ENCODE measurements around the gene PAPPA2. TPM values are rescaled to one million over a fixed set of nuclear protein-coding genes. Genes with fewer than 3 reads are reported as not detected.

Gene PAPPA2
- total RNA-seq, 1 donor from 2014 or later, result 1.6 TPM

DNA sequence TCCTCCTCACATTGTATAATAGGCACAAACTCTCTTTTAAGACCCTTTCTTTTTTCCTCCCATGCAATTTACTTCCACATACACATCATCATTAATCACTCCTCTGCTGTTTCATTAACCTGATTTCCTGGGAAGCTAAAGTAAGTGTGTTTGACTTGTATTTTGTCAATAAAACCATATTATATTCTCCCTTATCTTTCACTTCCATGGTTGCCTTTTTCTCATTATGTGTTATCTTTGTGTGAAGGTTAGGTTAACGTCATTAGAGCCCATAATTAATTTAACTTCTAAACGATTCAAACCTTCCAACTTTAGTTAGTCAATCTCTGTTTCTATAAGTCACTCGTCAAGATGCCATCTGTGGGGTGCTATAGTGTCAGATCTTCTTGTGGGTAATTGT, 313.0 kb downstream of the PAPPA2 start:
- DNase-seq (ENCODE audit: low spot score), result no peak
- intact Hi-C loops (cut with DNase I), result no loop called here
- ATAC-seq, result no peak

DNA sequence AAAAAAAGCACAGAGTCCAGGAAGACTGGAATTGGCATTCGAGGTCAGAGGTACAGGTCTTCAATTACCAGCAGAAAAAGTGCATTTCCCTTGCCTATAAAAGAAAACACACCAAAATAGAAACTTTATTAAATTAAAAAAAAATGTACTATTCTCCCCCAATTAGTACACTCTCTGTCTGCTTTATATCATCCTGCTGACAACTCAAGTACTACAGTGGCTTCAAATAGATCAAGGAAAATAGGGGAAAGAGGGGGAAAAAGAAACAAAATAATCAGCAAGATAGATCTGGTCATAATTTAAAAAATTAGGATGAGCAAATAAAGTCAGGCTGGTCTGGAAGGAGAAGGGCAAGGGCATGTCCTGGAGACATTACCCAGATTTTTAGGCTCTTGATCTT, 315.1 kb downstream of the PAPPA2 start:
- no peak for ATAC-seq
- no peak for DNase-seq (ENCODE audit: low spot score)
- intact Hi-C loops (cut with DNase I), result no loop called here

DNA sequence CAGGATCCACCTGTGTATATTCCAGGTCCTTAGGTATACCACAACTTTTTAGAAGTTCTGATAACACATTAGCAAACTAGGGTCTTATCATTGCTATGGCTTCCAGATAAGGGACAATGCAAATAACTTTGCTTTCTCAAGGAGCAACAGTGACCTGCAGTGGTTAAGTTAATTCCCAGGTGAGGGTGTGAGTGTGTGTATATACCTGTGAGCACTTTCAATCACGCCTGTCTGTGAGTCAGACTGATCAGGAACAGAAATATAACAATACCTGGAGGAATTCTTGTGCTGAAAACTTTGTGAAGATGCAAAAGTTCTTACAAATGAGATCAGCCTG, 317.0 kb downstream of the PAPPA2 start:
- ATAC-seq, result no peak
- intact Hi-C loops (cut with DNase I), result no loop called here
- DNase-seq (ENCODE audit: low spot score), result no peak

DNA sequence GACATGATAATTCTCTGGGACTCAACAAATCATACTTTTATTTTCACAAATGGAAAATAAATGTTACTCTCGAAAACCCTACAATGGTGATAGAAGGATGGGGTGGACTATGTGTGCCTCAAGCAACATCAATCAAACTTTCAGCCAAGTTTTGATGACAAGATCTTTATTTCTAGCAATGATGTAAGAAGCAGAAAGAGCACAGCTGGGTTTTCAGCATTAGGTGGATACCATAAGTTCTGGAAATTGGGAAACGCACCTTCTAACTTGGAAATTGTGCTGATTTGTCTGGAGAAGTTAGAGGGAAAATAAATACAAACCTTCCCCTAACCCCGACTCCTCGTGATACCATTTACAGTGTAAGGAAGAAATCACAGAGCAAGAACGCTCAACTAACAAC, 320.3 kb downstream of the PAPPA2 start:
- intact Hi-C loops (cut with DNase I), result no loop called here
- DNase-seq (ENCODE audit: low spot score) (no peak), ATAC-seq (no peak)

DNA sequence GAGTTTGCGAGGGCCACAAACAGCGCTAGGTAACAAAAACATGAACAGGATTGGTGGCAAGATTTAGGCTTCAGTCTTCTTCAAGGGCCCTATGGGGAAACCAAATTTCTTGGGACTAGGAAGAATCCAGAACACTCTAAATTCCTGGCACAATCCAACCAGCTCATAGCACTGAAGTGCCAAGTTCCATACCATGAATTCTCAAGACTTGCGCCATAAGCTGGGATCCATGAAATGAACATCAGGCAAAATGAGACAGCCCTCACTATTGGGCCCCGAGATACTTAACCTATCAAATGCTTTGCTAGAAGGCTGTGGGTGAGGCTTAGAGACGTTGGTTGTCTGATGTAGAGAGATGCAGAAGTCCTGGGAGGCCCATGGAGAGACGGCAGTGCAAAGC, 322.1 kb downstream of the PAPPA2 start:
- intact Hi-C loops (cut with DNase I), result no loop called here
- DNase-seq (ENCODE audit: low spot score) (no peak), ATAC-seq (no peak)

DNA sequence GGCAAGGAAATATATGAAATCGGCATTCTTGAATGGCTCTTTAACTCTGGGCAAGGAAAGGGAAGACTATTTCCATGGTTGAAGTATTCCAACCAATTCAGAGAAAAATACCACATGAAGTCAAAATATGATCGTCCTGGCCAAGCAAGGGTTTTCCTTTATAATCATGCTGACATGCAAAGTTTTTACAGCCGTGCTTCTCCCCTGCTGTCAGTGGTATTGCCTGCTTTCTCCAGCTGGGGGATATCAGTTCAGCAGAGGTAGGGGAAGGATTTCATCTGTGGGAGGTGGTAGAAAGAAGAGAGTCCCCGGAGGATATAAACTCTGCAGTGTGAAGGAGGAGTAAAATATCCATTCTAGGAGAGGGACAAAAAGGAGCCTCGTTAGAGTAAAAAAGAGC, 322.8 kb downstream of the PAPPA2 start:
- DNase-seq (ENCODE audit: low spot score), result no peak
- no peak for ATAC-seq
- intact Hi-C loops (cut with DNase I), result no loop called here

DNA sequence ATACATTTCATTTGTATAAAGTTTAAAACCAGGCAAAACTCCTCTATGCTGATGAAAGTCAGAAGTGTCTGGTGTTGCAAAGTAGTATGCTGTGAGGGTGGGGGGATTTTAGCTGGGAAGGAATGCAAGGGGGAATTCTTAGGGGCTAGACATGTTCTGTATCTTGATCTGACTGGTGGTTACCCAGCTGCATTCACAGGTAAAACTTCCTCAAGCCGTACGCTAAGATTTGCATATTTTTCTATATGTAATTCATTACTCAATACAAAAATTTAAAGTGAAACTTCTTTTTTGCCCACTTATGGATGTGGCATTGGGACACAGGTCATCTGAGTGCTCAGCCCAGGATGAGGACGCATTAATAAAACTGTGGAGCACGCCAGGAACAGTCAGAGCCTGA, 323.3 kb downstream of the PAPPA2 start:
- no peak for DNase-seq (ENCODE audit: low spot score)
- intact Hi-C loops (cut with DNase I), result no loop called here
- no peak for ATAC-seq

DNA sequence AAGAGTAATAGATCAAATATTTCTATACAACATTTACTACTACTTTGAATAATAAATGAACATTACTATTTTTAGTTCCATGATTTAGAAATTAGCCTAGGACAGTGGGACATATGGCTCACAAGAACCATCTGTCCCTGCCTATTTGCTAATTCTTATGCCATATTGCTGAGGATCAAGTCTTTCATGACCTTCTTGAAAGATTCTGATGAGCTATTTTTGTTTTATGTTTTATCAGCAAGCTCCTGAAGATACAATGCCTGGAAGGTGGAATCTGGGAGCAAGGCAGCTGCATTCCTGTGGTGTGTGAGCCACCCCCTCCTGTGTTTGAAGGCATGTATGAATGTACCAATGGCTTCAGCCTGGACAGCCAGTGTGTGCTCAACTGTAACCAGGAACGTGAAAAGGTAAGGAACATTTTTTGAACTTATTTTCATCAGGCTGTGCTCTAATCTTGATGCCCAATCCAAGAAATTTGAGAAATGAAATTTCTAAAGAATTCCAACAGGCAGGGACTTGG, 326.7 kb downstream of the PAPPA2 start:
- ATAC-seq (no peak), DNase-seq (ENCODE audit: low spot score) (no peak)
- intact Hi-C loops (cut with DNase I), result no loop called here

DNA sequence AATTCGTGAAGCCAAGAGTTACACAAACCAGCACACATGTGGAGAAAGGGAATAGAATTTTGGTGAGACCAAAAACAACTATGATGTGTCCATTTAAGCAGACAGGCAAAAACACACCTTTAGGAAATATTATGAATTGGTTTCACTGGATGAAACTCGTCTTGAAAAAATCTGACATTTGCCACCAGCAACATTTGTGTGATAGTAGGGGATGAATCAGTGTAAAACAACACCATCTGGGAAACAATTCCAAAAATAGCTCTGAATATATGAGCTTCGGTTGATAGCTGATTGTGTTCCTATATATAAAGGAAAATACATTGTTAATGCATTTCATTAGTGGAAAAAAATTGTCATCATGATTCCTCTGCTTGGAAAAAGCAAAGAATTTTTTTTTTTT, 327.8 kb downstream of the PAPPA2 start:
- DNase-seq (ENCODE audit: low spot score), result no peak
- no peak for ATAC-seq
- intact Hi-C loops (cut with DNase I), result no loop called here

DNA sequence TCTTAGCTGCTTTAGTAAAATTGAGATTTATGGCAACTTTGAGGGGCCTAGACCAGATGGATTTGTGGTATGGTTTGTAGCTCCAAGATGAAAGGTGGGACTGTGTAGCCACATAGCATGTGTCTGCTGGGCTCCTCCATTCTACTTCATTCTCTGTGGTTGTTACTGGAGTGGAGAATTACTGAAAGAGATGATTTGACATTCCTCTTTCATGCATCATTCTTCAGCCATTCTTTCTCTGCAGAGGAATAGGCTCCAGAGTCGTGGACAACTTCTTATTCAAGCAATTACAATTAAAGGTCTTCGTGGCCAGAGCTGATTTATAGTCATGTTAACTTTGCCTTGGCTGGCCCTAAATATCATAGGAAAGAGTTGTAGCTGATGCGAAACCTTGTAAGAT, 328.9 kb downstream of the PAPPA2 start:
- intact Hi-C loops (cut with DNase I), result no loop called here
- DNase-seq (ENCODE audit: low spot score) (no peak), ATAC-seq (no peak)

DNA sequence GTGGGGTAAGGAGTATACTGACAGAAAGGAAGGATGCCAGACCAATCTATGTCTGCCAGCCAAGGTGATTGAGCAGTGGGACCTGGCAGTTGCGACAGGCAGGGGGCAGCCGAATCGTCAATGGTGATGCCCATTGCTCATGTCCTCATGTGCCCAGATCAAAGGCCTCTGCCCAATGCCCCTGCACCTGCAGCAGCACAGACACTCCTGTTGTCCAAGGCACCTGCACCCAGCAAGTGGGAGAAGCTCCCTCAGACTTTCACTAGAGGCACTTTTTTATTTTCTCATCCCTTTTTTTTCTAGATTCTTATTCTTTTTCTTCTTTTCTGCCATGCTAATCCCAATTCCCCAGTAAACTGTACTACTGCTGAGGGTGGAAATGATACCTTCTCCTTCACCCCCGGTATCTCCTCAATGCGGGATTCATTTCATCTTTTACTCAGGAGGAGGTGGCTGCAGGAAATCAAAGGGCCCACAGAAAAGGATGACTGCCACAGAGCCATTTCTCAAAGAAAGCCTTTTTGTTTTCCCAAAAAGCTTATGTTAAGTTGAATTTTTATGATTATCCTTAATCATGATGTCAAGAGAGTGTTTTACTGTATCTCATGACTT, 332.0 kb downstream of the PAPPA2 start:
- DNase-seq (ENCODE audit: low spot score) (no peak), ATAC-seq (no peak)
- intact Hi-C loops (cut with DNase I), result no loop called here

DNA sequence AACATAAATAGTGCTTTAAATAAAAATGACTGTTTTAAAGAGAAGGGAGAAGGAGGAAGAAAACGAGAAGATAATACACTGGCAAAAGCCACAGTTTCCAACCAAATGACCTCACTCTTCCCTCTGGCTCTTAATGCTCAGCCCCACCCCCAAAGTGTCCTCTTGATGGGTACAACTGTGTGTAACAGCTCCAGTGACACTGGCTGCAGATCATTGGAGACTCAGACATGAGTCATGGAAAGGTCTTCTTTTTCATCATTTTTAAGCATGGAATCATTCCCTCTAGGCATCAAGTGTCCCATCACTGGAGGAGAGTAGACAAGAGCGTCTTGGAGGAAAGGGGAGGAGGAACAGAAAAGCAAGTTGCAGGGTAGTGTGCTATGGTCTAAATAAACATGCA, 333.0 kb downstream of the PAPPA2 start:
- intact Hi-C loops (cut with DNase I), result no loop called here
- DNase-seq (ENCODE audit: low spot score), result no peak
- no peak for ATAC-seq

DNA sequence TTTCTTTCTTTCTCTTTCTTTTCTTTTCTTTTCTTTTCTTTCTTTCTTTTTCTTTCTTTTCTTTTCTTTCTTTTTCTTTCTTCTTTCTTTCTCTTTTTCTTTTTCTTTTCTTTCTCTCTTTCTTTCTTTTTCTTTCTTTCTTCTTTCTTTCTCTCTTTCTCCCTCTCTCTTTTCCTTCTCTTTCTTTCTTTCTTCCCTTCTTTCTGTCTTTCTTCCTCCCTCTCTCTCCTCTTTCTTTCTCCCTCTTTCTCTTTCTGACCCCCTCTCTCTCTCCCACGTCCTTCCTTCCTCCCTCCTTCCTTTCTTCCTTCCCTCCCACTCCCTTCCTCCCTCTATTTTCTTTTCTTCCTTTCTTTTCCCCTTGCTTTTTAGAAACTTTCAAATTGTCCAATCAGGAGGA, 333.6 kb downstream of the PAPPA2 start:
- DNase-seq (ENCODE audit: low spot score), result no peak
- intact Hi-C loops (cut with DNase I), result no loop called here
- no peak for ATAC-seq

DNA sequence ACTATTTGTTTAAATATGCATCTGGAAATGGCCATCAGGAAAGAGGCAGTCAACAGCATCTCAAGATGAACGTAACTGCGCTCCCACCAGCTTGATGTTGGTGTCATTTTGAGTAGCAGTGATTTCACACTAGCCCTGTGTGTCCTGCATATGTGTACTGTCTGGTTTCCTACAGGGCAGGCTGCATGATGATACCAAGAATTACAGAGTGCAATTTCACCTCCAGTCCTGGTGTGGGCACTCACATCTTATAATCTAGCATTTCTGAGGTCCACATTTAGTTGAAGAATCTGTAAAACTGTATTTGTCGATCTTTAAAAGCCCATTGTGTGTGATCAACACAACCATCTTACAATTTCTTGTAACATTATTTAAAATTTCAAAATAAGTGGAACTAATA, 336.4 kb downstream of the PAPPA2 start:
- DNase-seq (ENCODE audit: low spot score) (no peak), ATAC-seq (no peak)
- intact Hi-C loops (cut with DNase I), result no loop called here

DNA sequence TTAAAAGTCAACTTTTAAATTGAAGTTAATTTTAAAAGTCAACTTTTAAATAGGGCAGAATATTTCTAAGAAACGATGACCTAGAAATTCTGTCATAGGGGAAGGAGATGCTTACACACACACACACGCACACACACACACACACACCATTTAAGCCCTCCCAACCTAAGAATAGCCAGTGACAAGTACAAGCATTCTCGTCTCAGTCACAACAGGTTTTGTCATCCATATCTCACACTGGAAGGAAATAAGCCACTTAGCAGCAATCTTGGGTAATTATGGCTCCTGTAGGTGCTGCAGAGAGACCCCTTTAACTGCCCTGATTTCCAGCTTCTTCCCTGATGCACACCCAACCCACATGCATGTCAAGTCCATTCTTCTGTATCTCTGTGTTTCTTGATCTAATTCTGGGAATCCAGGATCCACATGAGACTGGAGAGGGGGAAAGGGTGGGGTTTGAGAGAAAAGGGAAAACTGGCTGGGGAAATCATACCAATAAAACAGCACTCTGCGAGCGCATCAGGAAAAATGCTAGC, 338.1 kb downstream of the PAPPA2 start:
- intact Hi-C loops (cut with DNase I), result no loop called here
- no peak for DNase-seq (ENCODE audit: low spot score)
- ATAC-seq, result peak; percentile 13

DNA sequence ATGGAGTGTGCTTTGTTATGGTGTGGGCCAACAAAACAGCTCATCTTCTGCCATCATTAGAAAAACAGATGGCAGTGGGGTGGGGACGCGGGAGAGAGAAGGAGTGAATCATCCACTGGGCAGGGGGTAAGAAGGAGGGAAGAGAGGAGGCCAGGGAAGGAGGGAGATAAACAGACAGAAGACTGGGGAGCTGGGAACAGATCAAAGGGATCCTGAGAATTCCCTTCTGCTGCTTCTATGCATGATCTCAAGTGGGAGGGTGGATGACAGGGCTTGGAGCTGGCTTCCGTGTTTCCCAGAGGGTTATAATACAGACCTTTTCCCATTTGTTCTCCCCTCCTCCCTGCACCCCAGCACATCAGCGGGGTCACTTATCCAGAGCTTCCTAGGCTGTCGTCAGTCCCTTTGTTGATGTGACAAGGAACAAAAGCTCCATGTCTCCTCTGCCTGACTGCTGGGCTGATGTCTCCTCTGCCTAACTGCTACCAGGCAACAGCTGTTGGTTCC, 338.6 kb downstream of the PAPPA2 start:
- ATAC-seq, result peak; percentile 46
- intact Hi-C loops (cut with DNase I), result no loop called here
- DNase-seq (ENCODE audit: low spot score), result no peak

DNA sequence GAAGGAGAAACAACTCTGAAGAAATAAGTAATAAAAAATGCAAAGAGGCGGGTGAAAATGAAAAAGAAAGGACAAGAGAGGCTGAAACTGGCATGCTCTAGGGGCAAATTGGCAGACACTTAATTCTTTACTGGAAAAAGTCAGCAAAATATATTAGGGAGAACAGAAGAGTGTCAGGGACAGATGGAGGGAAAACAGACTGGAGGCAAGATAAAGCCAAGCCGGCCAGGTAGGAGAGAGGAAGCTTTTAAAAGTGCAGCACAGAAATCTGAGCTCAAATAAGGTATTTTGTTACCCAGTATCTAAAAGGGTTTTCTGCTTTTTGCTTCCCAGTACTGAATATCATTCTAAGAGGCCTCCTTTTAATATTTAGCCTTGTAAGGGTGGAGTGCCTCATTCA, 339.3 kb downstream of the PAPPA2 start:
- ATAC-seq, result no peak
- intact Hi-C loops (cut with DNase I), result no loop called here
- no peak for DNase-seq (ENCODE audit: low spot score)

DNA sequence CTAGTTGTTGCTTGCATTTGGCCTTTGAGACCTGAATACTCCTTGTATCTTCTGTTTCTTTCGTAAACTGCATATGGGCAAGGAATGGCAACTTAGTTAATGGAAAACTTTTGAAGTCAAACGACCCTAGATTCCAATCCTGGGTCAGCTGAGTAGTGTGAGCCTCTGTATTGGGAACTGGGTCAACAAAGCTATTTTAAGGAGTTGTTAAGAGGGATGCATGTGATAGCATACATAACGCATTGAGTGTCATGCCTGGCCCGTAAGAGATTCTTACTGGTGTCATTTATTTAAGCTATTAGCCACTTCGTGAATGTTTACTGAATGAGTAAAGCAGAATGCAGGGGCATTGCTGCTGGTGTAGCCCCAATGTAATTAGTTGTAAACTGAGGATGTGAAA, 340.1 kb downstream of the PAPPA2 start:
- intact Hi-C loops (cut with DNase I), result no loop called here
- ATAC-seq, result no peak

DNA sequence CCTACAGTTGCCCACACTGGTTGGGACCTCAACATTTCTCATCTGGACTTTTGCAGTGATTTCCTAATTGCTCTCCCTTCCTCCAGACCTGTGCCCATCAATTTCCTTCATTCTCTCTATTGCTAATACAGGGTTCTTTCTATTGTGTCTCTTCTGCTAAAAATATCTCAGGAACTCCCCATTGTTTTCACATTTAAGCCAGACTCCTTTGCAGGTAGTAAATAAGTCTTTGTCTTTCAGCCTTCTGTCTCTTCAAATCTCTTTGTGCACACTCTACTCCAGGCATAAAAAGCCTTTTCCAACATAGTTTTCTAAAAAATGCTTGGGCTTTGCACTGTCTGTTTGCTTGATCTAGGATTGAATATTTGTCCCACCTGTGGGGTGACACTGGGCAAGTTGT, 340.6 kb downstream of the PAPPA2 start:
- intact Hi-C loops (cut with DNase I), result no loop called here
- ATAC-seq, result no peak
- DNase-seq (ENCODE audit: low spot score), result no peak

More for the DNA sequence above, 340.1 kb downstream of the PAPPA2 start:
- DNase-seq (ENCODE audit: low spot score), result no peak

DNA sequence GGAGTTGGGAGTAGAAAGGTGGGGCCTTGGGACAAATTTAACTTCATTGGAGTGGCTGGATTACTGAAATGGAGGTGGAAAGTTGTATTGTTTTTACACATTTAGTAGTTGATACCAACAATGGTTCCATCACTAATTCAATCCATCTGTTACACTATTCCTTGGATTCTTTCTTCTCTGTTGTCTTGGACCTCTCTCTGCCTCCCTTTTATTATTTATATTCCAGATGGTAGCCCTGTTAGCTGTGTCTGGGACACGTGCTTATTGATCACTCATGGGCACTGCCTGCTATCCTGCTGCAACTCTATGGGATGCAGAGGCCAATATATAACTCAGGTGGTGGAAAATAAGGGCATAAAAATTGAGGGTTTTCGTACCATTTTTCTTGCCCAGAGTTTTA, 346.3 kb downstream of the PAPPA2 start:
- no peak for DNase-seq (ENCODE audit: low spot score)
- intact Hi-C loops (cut with DNase I), result no loop called here
- no peak for ATAC-seq
